ENCODE results near the gene DOCK9.

- TF ChIP-seq POLR2A (IDR thresholded peaks at IDR 0.05): no peak
- no peak for TF ChIP-seq CTCF (IDR thresholded peaks at IDR 0.05)
- TF ChIP-seq EP300 (IDR thresholded peaks at IDR 0.05): no peak
Measured at GRCh38 chr13:98957731-98958442, 20.0 kb downstream of the DOCK9 start.

All from upper lobe of left lung (tissue), 4 donors.